ENCODE measurements around the gene ATP6V1F.

The ATP6V1F gene

DNA sequence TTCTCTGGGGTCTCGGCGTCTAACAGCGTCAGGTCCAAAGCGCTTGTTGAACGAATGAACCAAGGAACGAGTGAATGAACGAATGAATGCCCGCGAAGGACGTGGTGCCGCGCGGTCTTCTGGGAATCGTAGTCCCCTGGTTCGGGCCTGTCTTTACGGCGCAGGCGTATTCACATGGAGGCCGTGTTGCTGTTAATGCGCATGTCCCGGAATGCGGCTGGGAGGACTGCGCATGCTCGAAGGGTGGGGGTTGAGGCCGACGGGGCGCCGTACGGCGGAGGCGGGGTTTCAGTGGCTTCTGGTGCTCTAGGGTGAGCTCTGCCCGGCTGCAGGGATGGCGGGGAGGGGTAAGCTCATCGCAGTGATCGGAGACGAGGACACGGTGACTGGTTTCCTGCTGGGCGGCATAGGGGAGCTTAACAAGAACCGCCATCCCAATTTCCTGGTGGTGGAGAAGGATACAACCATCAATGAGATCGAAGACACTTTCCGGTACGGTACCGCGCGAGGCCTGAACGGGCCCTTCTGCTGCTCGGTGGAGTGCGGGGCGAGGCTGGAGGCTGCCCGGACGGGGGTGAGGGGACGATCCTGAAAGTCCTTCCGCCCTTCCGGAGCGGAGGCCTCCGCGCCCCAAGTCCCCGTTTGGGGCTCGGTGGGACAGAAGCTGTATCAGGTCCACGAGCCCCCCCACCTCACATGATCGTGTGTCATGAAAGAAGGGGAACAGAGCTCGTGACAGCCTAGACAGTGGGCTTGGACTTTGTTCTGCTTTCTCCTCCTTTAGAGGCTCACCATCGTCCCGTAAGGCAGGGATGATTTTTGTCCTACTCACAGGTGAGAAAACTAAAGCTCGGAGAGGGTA is at the start of gene ATP6V1F:
TSS of gene ATP6V1F (plus strand) at position 286 of the 862 bp plus-strand sequence. CDS start at position 335, 49 bp downstream.
- DNase-seq (ENCODE audit: low read depth in 1 of 2, low spot score in 1 of 2) = peak; percentile 88 to 96
- in situ Hi-C loops (cut with HindIII; ENCODE audit: low pct_unique_long_range_greater_than_20kb, low sequenced_read_pairs) = no loop called here

GRCh38 chr7:128814499-128814898 is 48.2 kb upstream of the ATP6V1F start:
- TF ChIP-seq JUND (IDR thresholded peaks at IDR 0.05; ENCODE audit: low read depth) = no peak
- in situ Hi-C loops (cut with HindIII; ENCODE audit: low pct_unique_long_range_greater_than_20kb, low sequenced_read_pairs) = no loop called here
- no peak for DNase-seq (ENCODE audit: low read depth in 1 of 2, low spot score in 1 of 2)

More for the DNA sequence above, at the start of gene ATP6V1F:
- no peak for TF ChIP-seq JUND (IDR thresholded peaks at IDR 0.05; ENCODE audit: low read depth)

- no peak for TF ChIP-seq JUND (IDR thresholded peaks at IDR 0.05; ENCODE audit: low read depth)
- in situ Hi-C loops (cut with HindIII; ENCODE audit: low pct_unique_long_range_greater_than_20kb, low sequenced_read_pairs) = no loop called here
- no peak for DNase-seq (ENCODE audit: low read depth in 1 of 2, low spot score in 1 of 2)
Observed at GRCh38 chr7:128815289-128815942, 47.2 kb upstream of the ATP6V1F start.

- DNase-seq (ENCODE audit: low read depth in 1 of 2, low spot score in 1 of 2) = no peak
- in situ Hi-C loops (cut with HindIII; ENCODE audit: low pct_unique_long_range_greater_than_20kb, low sequenced_read_pairs) = no loop called here
- no peak for TF ChIP-seq JUND (IDR thresholded peaks at IDR 0.05; ENCODE audit: low read depth)
Observed at GRCh38 chr7:128818694-128819093, 44.0 kb upstream of the ATP6V1F start.

DNA sequence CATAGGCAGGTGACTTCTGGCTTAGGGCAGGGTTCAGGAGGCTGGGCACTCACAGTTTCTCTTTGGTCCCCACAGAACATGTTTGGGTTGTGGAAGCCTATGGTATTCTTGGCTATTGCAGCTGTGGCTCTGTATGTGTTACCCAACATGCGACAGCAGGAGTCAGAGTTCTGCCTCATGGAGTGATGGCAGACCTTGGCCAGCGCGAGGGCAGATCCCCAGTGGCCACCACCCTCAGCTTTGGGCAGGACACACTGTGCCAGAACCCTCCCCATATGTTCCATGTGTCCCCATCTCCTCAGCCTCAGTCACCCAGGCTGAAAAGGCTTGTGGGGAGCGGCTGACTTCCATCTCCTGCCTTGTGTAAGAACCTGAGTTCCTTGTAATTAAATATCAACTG is 40.9 kb upstream of the ATP6V1F start:
- in situ Hi-C loops (cut with HindIII; ENCODE audit: low pct_unique_long_range_greater_than_20kb, low sequenced_read_pairs) = no loop called here
- TF ChIP-seq JUND (IDR thresholded peaks at IDR 0.05; ENCODE audit: low read depth) = no peak
- no peak for DNase-seq (ENCODE audit: low read depth in 1 of 2, low spot score in 1 of 2)

DNA sequence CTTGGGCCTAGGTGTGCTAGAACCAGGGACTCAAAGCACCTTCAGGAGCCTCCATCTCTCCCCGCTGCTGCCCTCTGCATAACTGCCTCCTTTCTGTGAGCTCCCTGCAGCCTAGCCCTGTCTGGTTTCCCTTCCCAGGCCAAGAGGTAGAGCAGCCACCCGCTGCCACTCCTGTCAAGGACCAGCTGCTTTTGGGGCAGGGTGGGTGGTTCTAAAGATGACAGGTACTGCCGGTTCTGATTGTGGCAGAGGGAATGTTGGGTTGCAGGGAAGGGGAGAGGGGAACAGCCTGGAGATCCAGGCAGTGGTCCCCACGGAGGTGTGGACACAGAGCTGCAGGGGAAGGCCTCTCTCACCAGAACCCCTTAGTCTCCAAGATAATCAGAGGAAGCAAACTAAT is 36.1 kb upstream of the ATP6V1F start:
- in situ Hi-C loops (cut with HindIII; ENCODE audit: low pct_unique_long_range_greater_than_20kb, low sequenced_read_pairs) = no loop called here
- no peak for TF ChIP-seq JUND (IDR thresholded peaks at IDR 0.05; ENCODE audit: low read depth)
- DNase-seq (ENCODE audit: low read depth in 1 of 2, low spot score in 1 of 2) = no peak

- no peak for TF ChIP-seq JUND (IDR thresholded peaks at IDR 0.05; ENCODE audit: low read depth)
- DNase-seq (ENCODE audit: low read depth in 1 of 2, low spot score in 1 of 2) = no peak
- in situ Hi-C loops (cut with HindIII; ENCODE audit: low pct_unique_long_range_greater_than_20kb, low sequenced_read_pairs) = no loop called here
Observed at GRCh38 chr7:128826916-128827247, 35.8 kb upstream of the ATP6V1F start.

DNA sequence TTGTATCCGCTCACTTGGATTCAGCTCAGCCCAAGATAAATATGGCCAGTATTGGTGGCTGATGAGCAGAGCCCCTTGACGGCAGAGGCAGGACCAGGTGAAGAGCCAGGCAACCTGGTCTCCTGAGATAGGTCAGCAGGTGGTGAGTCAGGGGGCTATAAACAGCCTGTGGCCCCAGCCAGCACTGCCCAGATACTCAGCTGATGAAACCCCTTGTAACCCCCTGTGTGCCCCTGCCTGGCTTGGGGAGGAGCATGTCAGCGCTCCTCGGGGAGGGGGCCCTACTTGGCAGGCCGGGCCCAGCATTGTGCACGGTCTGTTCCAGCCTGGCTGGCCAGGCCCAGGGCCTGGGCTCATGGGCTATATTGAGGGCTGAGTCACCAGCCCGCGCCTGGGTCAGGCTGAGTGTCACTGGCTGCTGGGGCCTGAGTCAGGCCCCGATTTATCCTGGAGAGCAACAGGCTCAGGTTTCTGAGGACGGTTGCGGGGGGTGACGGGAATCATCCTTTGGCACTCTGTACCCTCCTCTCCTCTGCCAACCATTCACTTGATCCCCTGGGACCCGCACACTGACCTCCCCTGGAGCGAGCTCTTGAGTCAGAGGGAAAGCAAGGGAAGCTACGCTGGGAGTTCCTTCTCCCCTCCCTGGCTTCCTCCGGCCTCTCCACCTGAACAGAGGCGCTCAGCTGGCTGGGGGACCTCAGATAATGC is 35.3 kb upstream of the ATP6V1F start:
- no peak for DNase-seq (ENCODE audit: low read depth in 1 of 2, low spot score in 1 of 2)
- no peak for TF ChIP-seq JUND (IDR thresholded peaks at IDR 0.05; ENCODE audit: low read depth)
- in situ Hi-C loops (cut with HindIII; ENCODE audit: low pct_unique_long_range_greater_than_20kb, low sequenced_read_pairs) = no loop called here

- in situ Hi-C loops (cut with HindIII; ENCODE audit: low pct_unique_long_range_greater_than_20kb, low sequenced_read_pairs) = no loop called here
- no peak for TF ChIP-seq JUND (IDR thresholded peaks at IDR 0.05; ENCODE audit: low read depth)
- no peak for DNase-seq (ENCODE audit: low read depth in 1 of 2, low spot score in 1 of 2)
Observed at GRCh38 chr7:128827971-128828711, 34.5 kb upstream of the ATP6V1F start.

DNA sequence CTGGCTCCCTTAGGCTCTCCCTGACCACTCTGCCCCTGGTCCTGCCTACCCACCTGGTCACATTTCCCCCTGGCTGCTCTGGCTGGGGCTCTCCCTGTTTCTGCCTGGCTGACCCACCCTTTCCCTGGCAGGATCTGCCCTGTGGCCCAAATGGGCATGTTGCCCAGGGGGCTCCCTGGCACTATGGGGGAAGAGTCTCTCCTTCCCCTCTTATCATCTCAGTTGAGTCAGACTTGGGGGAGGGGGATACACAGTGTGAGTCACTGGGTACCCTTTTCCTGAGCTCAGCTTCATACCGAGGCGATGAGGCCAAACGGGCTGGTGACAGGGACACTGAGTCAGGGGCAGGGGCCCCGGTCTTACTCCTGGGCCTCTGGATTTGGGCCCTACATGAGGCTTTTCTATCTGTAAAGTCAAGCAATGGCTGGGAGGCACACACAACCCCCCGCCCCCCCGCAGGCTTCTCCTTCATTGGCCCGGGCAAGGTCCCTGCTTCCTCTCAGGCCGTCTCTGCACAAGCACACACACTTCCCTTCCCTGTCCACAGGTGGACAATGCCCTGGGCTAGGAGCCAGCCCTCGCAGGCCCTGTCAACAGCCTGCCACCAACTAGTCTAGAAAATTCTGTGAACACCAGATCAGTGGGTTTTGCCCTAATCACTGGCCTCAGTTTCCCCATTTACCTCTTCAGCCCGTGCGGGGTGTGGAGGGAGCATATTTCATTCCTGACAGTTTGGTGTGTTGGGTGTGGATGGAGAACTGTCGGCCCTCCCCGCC is 33.1 kb upstream of the ATP6V1F start:
- TF ChIP-seq JUND (IDR thresholded peaks at IDR 0.05; ENCODE audit: low read depth) = no peak
- in situ Hi-C loops (cut with HindIII; ENCODE audit: low pct_unique_long_range_greater_than_20kb, low sequenced_read_pairs) = no loop called here
- DNase-seq (ENCODE audit: low read depth in 1 of 2, low spot score in 1 of 2) = peak; percentile 27 to 38

DNA sequence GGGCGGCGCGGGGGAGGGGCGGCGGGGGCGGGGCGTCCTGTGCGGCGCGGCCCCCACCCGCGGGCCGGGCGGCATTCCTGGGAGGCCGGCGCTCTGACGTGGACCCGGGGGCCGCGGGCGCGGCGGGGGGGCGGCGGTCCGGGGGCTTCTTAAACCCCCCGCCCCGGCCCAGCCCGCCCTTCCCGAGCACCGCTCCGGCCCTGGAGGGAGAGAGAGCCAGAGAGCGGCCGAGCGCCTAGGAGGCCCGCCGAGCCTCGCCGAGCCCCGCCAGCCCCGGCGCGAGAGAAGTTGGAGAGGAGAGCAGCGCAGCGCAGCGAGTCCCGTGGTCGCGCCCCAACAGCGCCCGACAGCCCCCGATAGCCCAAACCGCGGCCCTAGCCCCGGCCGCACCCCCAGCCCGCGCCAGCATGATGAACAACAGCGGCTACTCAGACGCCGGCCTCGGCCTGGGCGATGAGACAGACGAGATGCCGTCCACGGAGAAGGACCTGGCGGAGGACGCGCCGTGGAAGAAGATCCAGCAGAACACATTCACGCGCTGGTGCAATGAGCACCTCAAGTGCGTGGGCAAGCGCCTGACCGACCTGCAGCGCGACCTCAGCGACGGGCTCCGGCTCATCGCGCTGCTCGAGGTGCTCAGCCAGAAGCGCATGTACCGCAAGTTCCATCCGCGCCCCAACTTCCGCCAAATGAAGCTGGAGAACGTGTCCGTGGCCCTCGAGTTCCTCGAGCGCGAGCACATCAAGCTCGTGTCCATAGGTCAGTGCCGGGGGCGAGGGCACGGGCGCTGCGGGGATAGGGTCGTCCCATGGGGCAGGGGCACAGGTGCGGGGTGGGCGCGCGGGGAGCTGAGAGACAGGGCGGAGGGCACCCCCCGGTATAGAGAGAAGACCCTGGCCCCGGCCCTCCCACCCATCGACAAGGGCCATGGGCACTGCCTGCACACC is 32.2 kb upstream of the ATP6V1F start, which contains the start of gene FLNC:
TSS of gene FLNC (plus strand) at position 176 of the 947 bp plus-strand sequence. CDS start at position 408, 232 bp downstream.
- in situ Hi-C loops (cut with HindIII; ENCODE audit: low pct_unique_long_range_greater_than_20kb, low sequenced_read_pairs) = no loop called here
- DNase-seq (ENCODE audit: low read depth in 1 of 2, low spot score in 1 of 2) = peak; percentile 37 to 49
- no peak for TF ChIP-seq JUND (IDR thresholded peaks at IDR 0.05; ENCODE audit: low read depth)

All from T47D (cell line).